Activated CD8-positive, alpha-beta memory T cell treated with anti-CD3 and anti-CD28 coated beads, Interleukin-2, amount 50 U/mL, for 24 hours (primary cell): ENCODE data around the gene IRF3.

Experiments
- DNase-seq: peaks from one replicate; pipeline ENCODE4 v3.0.0-alpha.2; 2020; ENCODE audit errors: extremely low read depth

Gene IRF3

DNA sequence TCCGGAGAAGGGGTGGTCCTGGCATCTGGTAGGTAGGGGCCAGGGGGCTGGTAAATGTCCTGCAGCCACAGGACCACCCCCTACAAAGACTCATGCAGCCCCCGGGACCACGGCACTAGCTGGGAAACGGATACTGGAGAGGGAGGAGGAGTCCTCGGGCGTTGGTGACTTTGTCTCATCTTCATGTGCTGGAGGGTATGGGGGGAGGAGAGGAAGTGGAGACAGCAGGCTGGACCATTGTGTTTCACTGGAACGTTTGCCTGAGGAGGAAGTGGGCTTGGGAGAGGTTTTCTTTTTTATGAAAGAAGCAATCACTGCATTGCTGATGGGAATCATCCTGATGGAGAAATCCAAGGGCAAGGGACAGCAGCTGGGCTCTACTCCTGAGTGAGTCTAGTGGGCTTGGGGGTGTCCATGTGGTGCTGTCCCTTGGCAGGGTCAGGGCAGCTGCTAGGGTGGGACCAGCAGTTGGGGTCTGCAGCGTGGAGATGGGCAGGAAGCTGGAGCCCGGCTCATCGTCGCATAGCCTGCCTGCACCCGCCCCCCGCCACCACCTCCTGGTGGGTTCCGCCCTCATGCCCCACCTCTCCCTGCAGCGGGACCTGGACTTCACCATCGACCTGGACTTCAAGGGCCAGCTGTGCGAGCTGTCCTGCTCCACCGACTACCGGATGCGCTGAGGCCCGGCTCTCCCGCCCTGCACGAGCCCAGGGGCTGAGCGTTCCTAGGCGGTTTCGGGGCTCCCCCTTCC lies 22.1 kb upstream of the IRF3 start:
- no peak for DNase-seq

DNA sequence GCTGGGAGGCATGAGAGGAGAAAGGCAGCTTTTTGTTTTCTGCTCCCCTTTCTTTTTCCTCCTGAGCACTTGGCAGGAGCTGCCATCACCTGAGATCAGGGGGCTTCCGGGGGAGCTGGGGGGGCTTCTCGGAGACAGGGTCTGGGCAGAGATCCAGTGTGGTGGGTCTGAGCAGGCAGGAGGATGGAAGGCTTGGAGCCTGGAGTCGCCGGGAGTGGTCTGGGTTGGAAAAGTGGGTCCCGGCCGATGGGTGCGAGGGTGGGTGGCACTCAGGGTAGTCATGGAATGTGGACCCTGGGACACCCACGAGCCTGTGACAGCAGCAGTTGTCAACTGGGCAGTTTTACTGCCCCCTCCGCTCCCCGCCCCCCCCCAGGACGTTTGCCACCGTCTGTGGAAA lies 21.5 kb upstream of the IRF3 start:
- no peak for DNase-seq

DNA sequence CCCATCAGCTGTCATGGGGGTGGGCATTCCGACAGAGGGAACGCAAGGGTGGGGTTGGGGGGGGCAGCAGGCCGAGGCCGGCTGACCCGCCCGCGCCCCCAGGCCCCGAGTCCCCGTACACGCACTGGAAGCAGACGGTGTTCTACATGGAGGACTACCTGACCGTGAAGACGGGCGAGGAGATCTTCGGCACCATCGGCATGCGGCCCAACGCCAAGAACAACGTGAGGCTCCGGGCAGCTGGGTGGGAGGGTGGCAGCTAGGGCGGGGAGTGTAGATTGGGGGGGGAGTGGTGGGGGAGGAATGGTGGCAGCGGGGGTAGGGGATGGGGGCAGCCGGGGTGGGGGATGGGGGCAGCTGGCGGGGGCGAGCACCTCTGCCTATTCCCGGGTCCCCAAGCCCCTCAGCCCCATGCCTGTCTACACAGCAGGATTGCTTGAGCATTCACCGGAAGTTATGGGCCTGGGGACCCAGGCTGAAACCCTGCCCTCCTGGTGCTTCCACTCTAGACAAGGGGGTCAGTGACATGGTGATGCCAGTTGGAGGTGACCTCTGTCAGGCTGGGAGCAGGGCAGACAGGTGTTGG lies 20.9 kb upstream of the IRF3 start:
- DNase-seq: no peak

DNA sequence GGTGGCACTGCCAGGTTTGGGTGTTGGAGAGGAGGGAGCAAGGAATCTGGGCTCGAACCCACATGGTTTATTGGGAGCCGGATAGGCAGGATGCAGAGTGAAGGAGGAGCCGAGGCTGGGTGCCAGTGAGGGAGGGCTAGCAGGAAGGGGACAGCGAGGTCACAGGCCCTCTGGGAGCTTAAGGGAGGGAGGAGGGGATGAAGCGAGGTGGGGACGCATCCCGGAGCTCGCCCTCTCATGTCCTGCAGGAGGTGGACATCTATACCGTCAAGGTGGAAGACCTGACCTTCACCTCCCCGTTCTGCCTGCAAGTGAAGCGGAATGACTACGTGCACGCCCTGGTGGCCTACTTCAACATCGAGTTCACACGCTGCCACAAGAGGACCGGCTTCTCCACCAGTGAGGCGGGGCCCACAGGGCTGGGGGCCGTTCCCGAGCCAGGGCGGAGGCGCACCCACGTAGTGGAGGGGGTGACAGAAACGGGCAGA lies 20.2 kb upstream of the IRF3 start:
- DNase-seq: no peak

DNA sequence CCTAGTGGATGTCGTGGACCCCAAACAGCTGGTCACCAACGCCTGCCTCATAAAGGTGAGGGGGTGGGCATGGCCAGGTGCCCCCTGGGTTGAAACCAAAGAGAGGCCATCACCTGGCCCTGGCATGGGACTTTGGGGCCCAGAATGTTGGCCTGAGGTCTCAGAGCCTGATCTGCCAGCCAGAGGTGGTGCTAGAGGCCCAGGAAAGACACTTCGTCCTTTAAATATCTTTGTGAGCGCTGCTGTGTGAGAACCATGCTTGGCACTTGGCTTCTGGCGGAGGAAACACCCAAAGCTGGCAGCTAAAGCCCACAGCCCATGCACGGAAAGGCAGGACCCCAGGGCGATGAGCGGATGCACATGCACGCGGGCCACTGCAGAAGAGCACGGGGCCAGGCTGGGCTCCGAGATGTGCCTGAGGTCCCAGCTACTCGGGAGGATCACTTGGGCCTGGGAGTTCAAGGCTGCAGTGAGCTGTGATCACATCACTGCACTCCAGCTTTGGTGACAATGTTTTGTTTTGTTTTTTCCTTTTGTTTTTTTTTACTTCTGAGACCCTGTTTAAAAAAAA lies 19.4 kb upstream of the IRF3 start:
- DNase-seq: no peak

DNA sequence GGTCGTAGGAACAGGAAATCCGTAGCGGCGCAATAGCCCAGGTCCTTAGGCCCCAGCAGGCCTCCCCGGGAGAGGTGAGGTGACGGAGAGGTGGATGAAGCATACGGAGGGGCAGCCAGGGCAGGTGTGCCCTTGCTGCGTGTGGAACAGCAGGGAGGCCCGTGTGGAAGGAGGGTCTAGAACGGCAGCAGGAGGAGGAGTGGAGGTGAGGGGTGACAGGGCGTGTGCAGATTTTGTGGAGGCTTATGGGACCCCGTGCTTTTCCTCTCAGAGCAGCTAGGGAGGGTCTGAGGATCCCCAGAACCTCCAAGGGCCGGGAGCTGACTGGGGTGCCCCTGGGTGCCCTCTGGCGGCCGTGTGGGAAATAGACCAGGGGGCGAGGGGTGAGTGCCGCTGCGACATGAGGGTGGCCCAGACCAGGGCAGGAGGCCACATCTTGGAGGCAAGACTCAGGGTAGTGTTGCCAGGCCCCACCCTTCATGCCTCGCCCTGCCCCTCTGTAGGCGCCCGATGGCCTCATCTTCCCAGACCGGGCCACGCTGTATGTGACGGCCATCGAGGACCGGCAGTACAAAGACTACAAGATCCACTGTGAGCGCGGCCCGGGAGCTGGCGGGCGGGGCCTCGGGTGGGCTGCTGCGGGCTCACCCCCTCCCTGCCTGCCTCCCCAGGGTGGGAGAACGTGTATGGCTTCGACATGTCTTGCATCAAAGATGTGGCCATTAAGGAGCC lies 18.8 kb upstream of the IRF3 start:
- DNase-seq: no peak

DNA sequence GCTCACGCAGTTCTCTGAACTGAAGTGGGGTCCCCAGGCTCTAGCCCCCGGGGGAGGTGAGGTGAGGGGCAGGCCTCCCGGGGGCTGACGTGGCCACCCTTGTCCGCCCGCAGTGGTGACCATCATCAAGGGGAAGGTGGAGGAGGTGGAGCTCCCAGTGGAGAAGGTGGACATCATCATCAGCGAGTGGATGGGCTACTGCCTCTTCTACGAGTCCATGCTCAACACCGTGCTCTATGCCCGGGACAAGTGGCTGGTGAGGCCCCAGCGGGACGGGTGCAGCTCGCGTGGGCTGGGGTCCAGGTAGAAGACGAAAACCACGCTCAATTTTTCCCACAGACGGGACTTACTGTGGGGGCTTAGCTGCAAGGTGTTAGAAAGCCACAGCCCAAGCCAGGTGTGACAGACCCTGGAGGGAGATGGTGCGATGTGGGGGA lies 18.2 kb upstream of the IRF3 start:
- DNase-seq: no peak

DNA sequence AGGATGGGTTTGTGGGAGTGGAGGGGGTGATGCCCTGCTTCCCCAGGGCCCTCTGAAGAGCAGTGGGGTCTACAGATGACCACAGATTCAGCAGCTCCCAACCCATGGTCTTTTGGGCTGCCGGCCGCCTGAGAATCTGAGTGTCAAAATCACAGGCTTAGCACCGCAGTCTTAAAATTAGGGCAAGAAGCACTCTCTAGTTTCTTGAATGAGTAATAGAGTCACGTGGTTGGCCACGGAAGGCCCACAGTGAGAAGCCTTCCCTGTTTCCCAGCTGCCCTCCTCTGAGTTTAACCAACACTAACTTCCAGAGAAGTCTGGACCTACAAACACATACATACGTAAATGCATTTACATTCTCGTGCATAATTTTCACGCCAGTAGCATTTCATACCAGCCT lies 16.6 kb upstream of the IRF3 start:
- DNase-seq: no peak

DNA sequence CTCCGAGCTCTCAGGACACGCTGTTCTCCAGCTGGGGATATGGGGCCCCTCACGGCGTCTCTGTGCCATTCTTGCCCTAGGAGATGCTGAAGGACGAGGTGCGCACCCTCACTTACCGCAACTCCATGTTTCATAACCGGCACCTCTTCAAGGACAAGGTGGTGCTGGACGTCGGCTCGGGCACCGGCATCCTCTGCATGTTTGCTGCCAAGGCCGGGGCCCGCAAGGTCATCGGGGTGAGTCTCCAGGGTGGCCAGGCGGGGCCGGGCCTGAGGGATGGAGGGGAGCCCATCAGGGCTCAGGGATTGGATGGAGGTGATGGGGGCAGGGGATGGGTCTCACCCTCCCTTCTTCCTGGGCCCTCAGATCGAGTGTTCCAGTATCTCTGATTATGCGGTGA lies 16.2 kb upstream of the IRF3 start:
- no peak for DNase-seq

DNA sequence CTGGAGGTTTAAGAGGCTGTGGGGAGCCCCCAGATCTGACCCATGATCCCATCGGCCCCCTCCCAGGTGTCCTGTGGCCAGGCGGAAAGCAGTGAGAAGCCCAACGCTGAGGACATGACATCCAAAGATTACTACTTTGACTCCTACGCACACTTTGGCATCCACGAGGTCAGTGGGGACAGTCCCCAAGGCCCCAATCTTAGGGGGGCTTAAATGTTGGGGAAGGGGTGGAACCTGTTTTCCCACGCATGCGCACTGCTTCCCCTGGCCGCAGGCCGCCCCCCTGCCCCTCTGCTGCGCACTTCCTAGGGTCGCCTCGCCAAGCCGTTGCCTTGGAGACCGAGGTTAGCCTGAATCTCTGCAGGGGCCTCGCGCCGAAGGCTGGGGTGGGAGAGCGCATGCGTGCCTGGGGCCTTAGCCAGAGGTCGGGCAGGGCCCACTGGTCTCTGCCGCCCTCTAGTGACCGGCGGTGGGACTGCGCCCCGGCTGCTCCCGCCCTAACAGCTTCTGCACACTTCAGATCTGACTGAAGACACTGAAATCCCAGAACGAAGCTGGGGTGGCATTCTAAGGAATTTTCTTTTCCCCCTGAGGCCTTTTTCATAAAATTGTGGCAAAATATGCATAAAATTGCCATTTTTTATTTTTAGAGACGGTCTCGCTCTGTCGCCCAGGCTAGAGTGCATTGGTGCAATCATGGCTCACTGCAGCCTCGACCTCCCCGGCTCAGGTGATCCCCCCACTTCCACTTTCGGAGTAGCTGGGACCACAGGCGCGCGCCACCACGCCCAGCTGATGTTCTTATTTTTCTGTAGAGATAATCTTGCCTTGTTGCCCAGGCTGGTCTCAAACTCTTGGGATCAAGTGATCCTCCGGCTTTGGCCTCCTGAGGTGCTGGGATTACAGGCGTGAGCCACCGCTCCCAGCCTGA lies 15.0 kb upstream of the IRF3 start:
- peak; percentile 81 for DNase-seq

DNA sequence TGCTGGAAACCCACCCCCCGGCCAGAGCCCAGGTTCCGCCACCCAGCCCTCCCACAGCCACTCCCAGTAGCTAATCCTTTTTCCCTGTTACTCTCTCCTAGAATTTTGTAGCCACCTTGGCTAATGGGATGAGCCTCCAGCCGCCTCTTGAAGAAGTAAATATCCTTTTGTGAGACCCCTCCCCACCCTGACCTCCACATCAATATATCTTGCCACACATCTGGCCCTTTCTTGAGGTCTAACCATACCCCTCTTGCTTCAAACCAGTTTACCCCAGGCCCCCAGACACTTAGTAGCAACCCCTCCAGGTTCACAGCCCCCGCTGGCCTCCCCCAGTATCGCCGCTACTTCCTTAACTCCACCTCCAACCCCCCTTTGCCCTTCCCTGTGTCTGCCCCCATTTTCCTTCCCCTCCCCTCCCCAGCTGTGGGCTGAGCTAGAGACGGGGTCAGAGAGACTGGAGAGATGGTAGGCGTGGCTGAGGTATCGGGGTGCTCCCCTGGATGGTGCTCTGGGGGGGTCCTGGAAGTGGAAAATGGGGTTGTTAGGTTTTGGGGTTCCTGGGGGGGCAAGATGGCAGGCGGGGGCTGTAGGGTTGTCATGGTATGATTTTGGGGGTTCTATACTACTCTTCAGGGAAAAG lies 14.2 kb upstream of the IRF3 start:
- no peak for DNase-seq

DNA sequence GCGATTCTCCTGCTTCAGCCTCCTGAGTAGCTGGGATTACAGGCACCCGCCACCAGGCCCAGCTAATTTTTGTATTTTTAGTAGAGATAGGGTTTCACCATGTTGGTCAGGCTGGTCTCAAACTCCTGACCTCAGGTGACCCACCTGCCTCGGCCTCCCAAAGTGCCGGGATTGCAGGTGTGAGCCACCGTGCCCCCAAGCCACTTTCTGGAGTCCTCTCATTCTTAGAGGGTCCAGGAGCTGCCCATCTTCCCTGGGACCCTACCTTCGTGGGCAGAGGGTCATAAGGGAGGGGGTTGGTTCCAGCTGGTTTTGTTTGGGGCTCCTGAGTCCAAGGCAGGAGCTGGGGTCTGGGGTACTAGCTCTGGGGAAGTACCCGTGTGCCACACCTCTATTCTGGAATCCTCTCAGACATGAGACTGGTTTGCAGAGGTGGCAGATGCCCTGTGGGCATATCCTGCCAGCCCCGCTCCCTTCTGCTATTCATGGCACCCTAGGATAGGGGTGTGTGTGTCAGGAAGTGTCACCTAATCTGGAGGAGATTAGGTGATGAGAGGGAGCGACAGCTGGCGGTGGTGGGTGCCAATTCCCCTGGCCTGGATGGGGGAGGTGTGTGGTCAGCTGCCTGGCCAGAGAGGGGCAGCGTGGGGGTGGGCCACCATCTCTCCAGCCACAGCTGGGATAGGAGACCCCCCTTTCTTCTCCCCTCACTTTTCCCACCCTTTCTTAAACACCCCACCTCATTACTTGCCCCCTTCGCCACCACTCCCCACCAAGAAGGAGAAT lies 13.5 kb upstream of the IRF3 start:
- no peak for DNase-seq

DNA sequence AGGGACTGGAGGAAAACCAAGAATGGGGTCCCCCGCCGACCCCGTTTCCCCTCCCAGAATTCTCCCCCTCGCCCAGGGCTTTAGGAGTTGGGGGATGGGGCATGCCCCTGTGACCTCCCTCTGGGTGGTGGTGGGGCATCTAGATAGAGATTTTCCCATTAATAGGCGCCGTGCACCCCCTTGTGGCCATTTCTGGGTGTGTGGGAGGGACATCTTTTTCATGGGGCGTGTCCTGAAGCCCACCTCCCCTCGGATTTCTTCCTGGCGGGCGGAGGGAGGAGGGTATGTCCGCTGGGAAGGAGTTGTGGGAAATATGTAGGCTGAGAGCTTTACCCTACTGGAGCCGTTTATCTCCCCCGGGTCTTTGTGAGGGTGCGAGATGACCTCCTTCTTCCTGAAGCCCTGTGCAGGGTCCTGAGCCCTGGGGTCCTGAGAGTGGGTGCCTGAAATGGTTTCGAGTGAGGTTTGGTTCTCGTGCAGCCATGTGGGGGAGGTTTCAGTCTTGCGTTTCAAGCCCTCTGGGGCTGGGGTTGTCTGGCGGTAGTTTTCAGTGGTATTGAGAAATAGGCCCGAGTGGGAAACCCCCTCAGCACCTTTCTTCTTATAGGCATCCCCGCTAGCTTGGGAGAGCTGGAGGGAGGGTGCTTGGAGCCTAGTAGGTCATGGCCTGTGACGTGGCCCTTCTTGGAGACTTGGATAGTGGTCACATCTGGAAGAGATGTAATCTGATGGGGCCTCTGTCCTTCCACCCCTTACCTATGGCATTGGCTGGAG lies 12.4 kb upstream of the IRF3 start:
- DNase-seq: peak; percentile 60

DNA sequence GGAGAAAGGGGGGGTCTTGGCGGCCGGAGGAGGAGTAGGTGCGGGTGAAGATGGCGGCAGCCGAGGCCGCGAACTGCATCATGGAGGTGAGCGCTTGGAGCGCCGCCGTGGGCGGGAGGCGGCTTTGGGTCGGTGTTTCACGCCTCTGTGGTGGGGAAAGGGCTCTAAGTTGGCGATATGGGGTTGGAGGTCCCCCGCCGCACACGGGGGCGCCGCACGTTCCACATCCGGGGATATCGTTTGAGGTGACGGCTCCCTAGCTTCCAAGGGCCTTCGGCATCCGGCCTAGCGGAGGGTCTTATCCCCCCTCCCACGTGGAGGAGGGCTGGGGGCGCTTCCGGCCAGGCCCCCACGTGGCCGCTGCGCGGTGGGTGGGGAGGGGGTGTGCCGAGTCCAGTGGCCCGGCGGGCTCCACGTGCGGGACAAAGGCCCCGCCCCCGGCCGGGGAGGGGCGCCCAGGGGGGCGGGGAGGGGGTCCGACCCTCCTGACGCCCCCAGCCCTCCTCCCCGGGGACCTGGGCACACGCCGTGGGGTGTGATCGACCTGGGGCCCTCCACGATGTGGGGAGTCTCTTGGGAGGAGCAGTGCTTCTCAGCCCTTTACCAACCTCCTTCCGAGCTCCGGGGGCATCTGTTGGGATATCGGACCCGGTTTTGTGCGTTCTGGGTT lies 11.7 kb upstream of the IRF3 start, which contains the start of gene PRMT1:
PRMT1 (plus strand) TSS at position 41 of the 670 bp plus-strand sequence; CDS start at position 51, 10 bp downstream.
- no peak for DNase-seq

DNA sequence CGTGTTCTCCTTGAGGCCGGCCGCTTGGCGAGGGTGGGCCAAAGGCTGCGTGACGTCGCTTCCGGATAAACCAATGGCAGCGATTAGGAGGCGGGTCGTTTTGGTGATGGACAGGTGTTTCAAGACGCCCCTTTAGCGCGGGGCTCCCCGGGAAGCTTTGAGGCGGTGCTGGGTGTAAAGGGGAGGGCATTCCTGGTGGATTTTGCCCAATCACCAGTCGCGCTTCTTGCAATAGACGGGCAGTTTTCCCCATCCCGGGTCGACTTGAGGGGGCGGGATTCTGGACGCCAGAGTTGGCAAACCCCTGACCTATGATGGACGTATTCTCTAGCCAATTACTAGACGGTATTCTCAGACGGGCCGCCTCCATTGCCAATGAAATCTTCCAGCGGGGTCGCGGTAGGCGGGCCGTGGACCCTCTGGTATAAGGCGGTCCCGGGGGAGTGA lies 11.2 kb upstream of the IRF3 start:
- DNase-seq: peak; percentile 98

DNA sequence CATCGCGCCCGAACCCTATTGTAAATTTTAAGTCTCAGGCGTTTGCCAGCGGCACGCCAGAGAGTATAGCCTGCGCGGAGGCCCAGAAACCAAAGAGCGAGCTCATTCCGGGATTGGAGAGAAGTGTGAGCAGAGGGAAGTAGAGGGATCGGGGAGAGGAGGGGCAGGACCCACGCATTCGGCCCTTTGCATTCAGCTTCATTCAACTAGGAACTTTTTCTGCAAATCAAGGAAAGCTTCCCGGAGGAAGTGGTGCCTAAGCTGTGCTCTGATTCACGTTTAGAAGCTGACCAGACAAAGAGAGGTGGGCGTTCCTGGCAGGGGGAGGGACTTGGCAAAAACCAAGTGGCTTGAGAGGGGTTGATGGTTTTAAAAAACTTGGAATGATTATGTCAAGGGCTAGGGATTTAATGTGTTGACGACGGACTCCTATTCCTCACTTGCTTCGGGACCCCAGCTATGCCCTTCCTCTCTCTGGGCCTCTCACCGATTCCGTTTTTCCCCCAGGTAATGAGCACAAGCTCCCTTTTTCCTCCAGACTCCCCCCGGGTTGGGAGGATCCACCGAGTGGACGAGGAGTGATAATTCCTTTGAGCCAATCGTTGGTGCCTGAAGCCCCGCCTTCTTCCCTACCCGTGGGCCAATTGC lies 10.6 kb upstream of the IRF3 start:
- no peak for DNase-seq

DNA sequence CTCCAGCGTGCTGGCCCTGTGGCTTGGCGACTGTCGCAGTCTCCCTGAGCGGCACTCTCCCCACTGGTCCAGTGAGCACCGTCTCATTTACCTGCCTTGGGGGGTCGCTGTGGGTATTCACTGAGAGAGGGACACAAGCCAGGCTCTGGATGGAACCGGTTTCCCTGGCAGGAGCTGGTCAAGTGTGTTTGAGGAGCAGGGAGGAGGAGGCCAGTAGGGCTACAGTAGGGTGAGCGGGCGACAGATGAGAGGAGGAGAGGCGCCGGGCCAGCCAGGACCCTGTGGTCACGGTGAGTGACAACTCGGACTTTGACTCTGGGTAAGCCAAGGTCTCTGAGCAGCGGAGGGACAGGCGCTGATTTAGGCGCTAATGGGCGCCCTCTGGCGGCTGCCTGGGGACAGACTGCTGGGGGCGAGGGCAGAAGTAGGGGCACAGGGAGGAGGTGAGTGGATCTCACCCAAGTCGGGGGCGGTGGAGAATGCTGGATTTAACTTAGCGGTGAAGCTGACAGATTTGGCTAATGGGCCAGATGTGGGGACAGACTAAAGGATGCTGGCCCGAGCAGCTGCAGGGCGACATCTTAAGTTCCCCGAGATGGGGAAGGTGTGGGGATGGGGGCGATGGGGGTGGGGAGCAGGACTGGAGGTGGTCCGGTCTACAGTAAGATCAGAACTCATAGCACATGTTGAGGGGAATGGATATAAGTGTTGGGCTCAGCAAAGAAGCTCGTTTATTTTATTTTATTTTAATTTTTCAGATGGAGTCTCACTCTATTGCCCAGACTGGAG lies 6.7 kb upstream of the IRF3 start:
- no peak for DNase-seq
